Stimulated activated CD4-positive, alpha-beta T cell treated with anti-CD3 and anti-CD28 coated beads, TNF-alpha, amount 100 ng/mL, for 48 hours (primary cell): ENCODE measurements around the gene KLHL3.

ENCODE experiments used
- DNase-seq, 3 donors: peaks; one replicate each; pipeline ENCODE4 v3.0.0-alpha.2; 2020; ENCODE audit warnings: low read depth in 3 of 3

Gene KLHL3

GRCh38 chr5:137708796-137709559 is 26.9 kb downstream of the KLHL3 start:
- no peak for DNase-seq

GRCh38 chr5:137708062-137708461 is 27.8 kb downstream of the KLHL3 start:
- DNase-seq = no peak

- DNase-seq = no peak
Observed at GRCh38 chr5:137706841-137707240, 29.0 kb downstream of the KLHL3 start.

- DNase-seq = no peak
Observed at GRCh38 chr5:137705106-137705505, 30.8 kb downstream of the KLHL3 start.

GRCh38 chr5:137703565-137703964 is 32.3 kb downstream of the KLHL3 start:
- no peak for DNase-seq

GRCh38 chr5:137700282-137700680 is 35.6 kb downstream of the KLHL3 start:
- no peak for DNase-seq

GRCh38 chr5:137699336-137700281 is 36.3 kb downstream of the KLHL3 start:
- DNase-seq = no peak

GRCh38 chr5:137696481-137696880 is 39.4 kb downstream of the KLHL3 start:
- DNase-seq = peak in 2 of 3 donors; percentile 27 to 30

GRCh38 chr5:137695651-137696428 is 40.0 kb downstream of the KLHL3 start:
- DNase-seq = no peak

- no peak for DNase-seq
Observed at GRCh38 chr5:137693951-137694721, 41.8 kb downstream of the KLHL3 start.

- DNase-seq = no peak
Observed at GRCh38 chr5:137693307-137693950, 42.5 kb downstream of the KLHL3 start.

GRCh38 chr5:137689306-137689705 is 46.6 kb downstream of the KLHL3 start:
- DNase-seq = no peak

- no peak for DNase-seq
Observed at GRCh38 chr5:137688210-137688840, 47.6 kb downstream of the KLHL3 start.

GRCh38 chr5:137684761-137685160 is 51.1 kb downstream of the KLHL3 start:
- no peak for DNase-seq

GRCh38 chr5:137681191-137681590 is 54.7 kb downstream of the KLHL3 start:
- no peak for DNase-seq

GRCh38 chr5:137679910-137680309 is 56.0 kb downstream of the KLHL3 start:
- no peak for DNase-seq

GRCh38 chr5:137679195-137679594 is 56.7 kb downstream of the KLHL3 start:
- DNase-seq = no peak

- no peak for DNase-seq
Observed at GRCh38 chr5:137672881-137673280, 63.0 kb downstream of the KLHL3 start.

GRCh38 chr5:137672001-137672400 is 63.9 kb downstream of the KLHL3 start:
- no peak for DNase-seq

GRCh38 chr5:137669811-137670210 is 66.1 kb downstream of the KLHL3 start:
- no peak for DNase-seq
